HepG2 (cell line): ENCODE data around the gene HPCAL1. TPM values are rescaled to one million over a fixed set of nuclear protein-coding genes. Genes with fewer than 3 reads are reported as not detected.

ENCODE experiments used
- ARHGAP35 ChIP-seq: sonication (generic); formaldehyde crosslinking; IDR thresholded peaks from 2 replicates; pipeline ENCODE4 v1.9.0; 2022; ENCODE audit warnings: mild to moderate bottlenecking, inconsistent platforms, moderate library complexity, missing genetic modification reagents, borderline replicate concordance
- ARNTL ChIP-seq: sonication (generic); formaldehyde crosslinking; IDR thresholded peaks from 2 replicates; pipeline ENCODE4 v1.4.0; 2020; ENCODE audit warnings: mild to moderate bottlenecking, missing genetic modification reagents
- ATF1 ChIP-seq: IDR thresholded peaks from 2 replicates; pipeline ENCODE4 v1.6.1; 2016; ENCODE audit warnings: mild to moderate bottlenecking, control low read depth
- BRD4 ChIP-seq: sonication (generic); formaldehyde crosslinking; IDR thresholded peaks from 2 replicates; pipeline ENCODE4 v1.4.0; 2020; ENCODE audit warnings: missing genetic modification reagents
- EHMT2 ChIP-seq: fragments of 200-600 bp; sonication (generic); IDR thresholded peaks from 2 replicates; pipeline ENCODE4 v1.7.0; 2017; ENCODE audit warnings: antibody characterized with exemption, low read depth, low read length, borderline replicate concordance
- ESRRA ChIP-seq: sonication (generic); formaldehyde crosslinking; IDR thresholded peaks from 2 replicates; pipeline ENCODE4 v1.5.1; 2020; ENCODE audit warnings: mild to moderate bottlenecking, low read depth, missing genetic modification reagents
- ISL2 ChIP-seq: sonication (generic); formaldehyde crosslinking; IDR thresholded peaks from 2 replicates; pipeline ENCODE4 v1.5.0; 2020; ENCODE audit warnings: missing genetic modification reagents
- JUNB ChIP-seq: sonication (generic); formaldehyde crosslinking; IDR thresholded peaks from 2 replicates; pipeline ENCODE4 v1.8.0; 2022; ENCODE audit warnings: missing genetic modification reagents, mild to moderate bottlenecking, borderline replicate concordance
- NFATC3 ChIP-seq: sonication (generic); formaldehyde crosslinking; IDR thresholded peaks from 2 replicates; pipeline ENCODE4 v1.5.1; 2020; ENCODE audit warnings: mild to moderate bottlenecking, missing genetic modification reagents
- NFYC ChIP-seq: IDR thresholded peaks from 2 replicates; pipeline ENCODE4 v1.6.1; 2016; ENCODE audit warnings: missing genetic modification reagents, missing compliant biosample characterization
- REL ChIP-seq: sonication (generic); formaldehyde crosslinking; conservative IDR thresholded peaks from 2 replicates; pipeline ENCODE4 v1.8.0; 2022; ENCODE audit warnings: mild to moderate bottlenecking, missing genetic modification reagents, moderate library complexity
- SAFB2 ChIP-seq: sonication (generic); formaldehyde crosslinking; IDR thresholded peaks from 2 replicates; pipeline ENCODE4 v1.5.1; 2020; ENCODE audit warnings: missing genetic modification reagents, low read depth, mild to moderate bottlenecking, borderline replicate concordance
- SAP130 ChIP-seq: IDR thresholded peaks from 2 replicates; pipeline ENCODE4 v1.6.1; 2016; ENCODE audit warnings: low read depth
- SYNCRIP ChIP-seq: fragments of 200-400 bp; formaldehyde crosslinking; IDR thresholded peaks from 2 replicates; pipeline ENCODE4 v1.6.1; 2018; ENCODE audit warnings: mild to moderate bottlenecking, low read depth, low read length; ENCODE audit not compliant: insufficient read depth
- ZBTB7B ChIP-seq: sonication (generic); formaldehyde crosslinking; IDR thresholded peaks from 2 replicates; pipeline ENCODE4 v1.4.0; 2020; ENCODE audit warnings: missing genetic modification reagents
- ZNF274 ChIP-seq: sonication (generic); formaldehyde crosslinking; IDR thresholded peaks from 2 replicates; pipeline ENCODE4 v1.5.1; 2020; ENCODE audit warnings: mild to moderate bottlenecking, missing genetic modification reagents
- ZNF343 ChIP-seq: sonication (generic); formaldehyde crosslinking; IDR thresholded peaks from 2 replicates; pipeline ENCODE4 v1.4.0; 2020; ENCODE audit warnings: mild to moderate bottlenecking, missing genetic modification reagents
- ZNF550 ChIP-seq: sonication (generic); formaldehyde crosslinking; IDR thresholded peaks from 2 replicates; pipeline ENCODE4 v1.4.0; 2020; ENCODE audit warnings: mild to moderate bottlenecking, missing genetic modification reagents, borderline replicate concordance
- ZNF619 ChIP-seq: sonication (generic); formaldehyde crosslinking; IDR thresholded peaks from 2 replicates; pipeline ENCODE4 v1.4.0; 2020; ENCODE audit warnings: mild to moderate bottlenecking, missing genetic modification reagents
- ZNF644 ChIP-seq: IDR thresholded peaks from 2 replicates; pipeline ENCODE4 v1.6.1; 2016; ENCODE audit warnings: low read depth
- ZNF766 ChIP-seq: sonication (generic); formaldehyde crosslinking; IDR thresholded peaks from 2 replicates; pipeline ENCODE4 v1.5.0; 2020; ENCODE audit warnings: missing genetic modification reagents, borderline replicate concordance
- ZNF777 ChIP-seq: sonication (generic); formaldehyde crosslinking; IDR thresholded peaks from 2 replicates; pipeline ENCODE4 v1.4.0; 2020; ENCODE audit warnings: missing genetic modification reagents
- ZNF839 ChIP-seq: sonication (generic); formaldehyde crosslinking; IDR thresholded peaks from 2 replicates; pipeline ENCODE4 v1.4.0; 2020; ENCODE audit warnings: missing genetic modification reagents, mild to moderate bottlenecking, borderline replicate concordance
- ZNF891 ChIP-seq: sonication (generic); formaldehyde crosslinking; IDR thresholded peaks from 2 replicates; pipeline ENCODE4 v1.5.0; 2020; ENCODE audit warnings: mild to moderate bottlenecking, missing genetic modification reagents
- ZZZ3 ChIP-seq: sonication (generic); formaldehyde crosslinking; IDR thresholded peaks from 2 replicates; pipeline ENCODE4 v1.4.0; 2020; ENCODE audit warnings: missing genetic modification reagents, mild to moderate bottlenecking, borderline replicate concordance
- polyA plus RNA-seq, 8 experiments: library from polyadenylated mRNA; depleted of rRNA in 3 of 8; stranded (reverse) in 7 of 8; unstranded in 1 of 8; fragments of >200 nt; fragmentation: Illumina TruSeq in 4 of 8; extraction: Trizol in 4 of 8; gene quantifications; 2 replicates each; pipeline versions ENCODE4 v1.2.1 to v1.2.3, GENCODE V29; 2011 to 2016; ENCODE audit warnings: low read depth in 4 of 8, missing spikeins in 1 of 8, mixed read lengths in 1 of 8; ENCODE audit not compliant: insufficient read depth in 1 of 8
- total RNA-seq, 5 experiments: library from RNA; depleted of rRNA; stranded (reverse); fragments of >200 nt; fragmentation: Illumina TruSeq; extraction: Trizol; gene quantifications; 2 replicates each; pipeline ENCODE4 v1.2.3, GENCODE V29; 2016; ENCODE audit warnings: low read depth in 1 of 5
- TF ChIP-seq, protein P1 (sequence below): sonication (generic); formaldehyde crosslinking; IDR thresholded peaks from 2 replicates; pipeline ENCODE4 v1.8.0; 2022; ENCODE audit warnings: mild to moderate bottlenecking, missing genetic modification reagents, moderate library complexity
- TF ChIP-seq, protein P2 (sequence below): sonication (generic); formaldehyde crosslinking; IDR thresholded peaks from 2 replicates; pipeline ENCODE4 v1.5.0; 2020; ENCODE audit warnings: missing genetic modification reagents
- TF ChIP-seq, protein P3 (sequence below): sonication (generic); formaldehyde crosslinking; IDR thresholded peaks from 2 replicates; pipeline ENCODE4 v1.8.1; 2023; ENCODE audit warnings: mild to moderate bottlenecking, inconsistent platforms, moderate library complexity, missing genetic modification reagents, borderline replicate concordance
- TF ChIP-seq, protein P4 (sequence below): sonication (generic); formaldehyde crosslinking; IDR thresholded peaks from 2 replicates; pipeline ENCODE4 v1.8.0; 2022; ENCODE audit warnings: low read depth, missing genetic modification reagents

Gene HPCAL1
- total and polyA plus RNA-seq, 2 of the 13 experiments (the other 11 are each of a cell fraction or from before 2014, with no cell fraction given), result 29.5 to 29.9 TPM

DNA sequence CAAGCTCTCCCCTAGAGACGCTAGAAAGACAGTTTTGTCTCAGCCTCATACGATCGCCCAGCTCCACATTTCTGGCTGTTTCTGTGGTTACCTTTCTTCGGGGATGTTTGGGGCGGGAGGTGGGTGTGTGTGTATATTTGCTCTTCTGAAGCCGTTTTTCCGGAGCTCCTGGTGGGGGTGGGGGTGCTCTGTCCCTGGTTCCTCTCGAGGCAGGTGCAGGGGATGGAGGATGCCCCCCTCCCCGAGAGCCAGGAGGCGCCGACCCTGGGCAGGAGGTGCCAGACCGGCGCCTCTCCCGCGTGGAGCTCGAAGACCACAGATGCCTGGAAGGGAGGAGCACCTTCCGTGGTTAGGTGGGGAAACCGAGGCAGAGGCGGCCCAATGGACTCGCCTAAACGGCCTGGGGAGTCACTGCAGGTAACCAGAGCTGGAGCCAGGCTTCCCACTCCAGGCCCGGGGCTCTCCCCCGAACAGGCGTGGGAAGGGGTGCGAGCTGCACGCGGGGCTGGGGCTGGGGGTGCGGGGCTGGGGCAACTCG, 694 bp upstream of the HPCAL1 start (continued):
- TF ChIP-seq ARHGAP35 (CRISPR knock-in tag) (0 out of 2 replicates have a peak, but pooled peaks have one; percentile 2), ZNF550 (no peak), EHMT2 (no peak), ZNF619 (CRISPR knock-in tag) (peak; percentile 90; the same call in 1 of the 2 replicates), ATF1 (CRISPR knock-in tag) (no peak), NFYC (CRISPR knock-in tag) (no peak), ZZZ3 (CRISPR knock-in tag) (no peak; the same call in 1 of the 2 replicates), ZNF644 (CRISPR knock-in tag) (no peak), ARNTL (CRISPR knock-in tag) (peak; percentile 73), ZNF891 (0 out of 2 replicates have a peak, but pooled peaks have one; percentile 10), ZBTB7B (CRISPR knock-in tag) (no peak), SYNCRIP (no peak), ZNF766 (CRISPR knock-in tag) (no peak), SAFB2 (no peak), ZNF777 (CRISPR knock-in tag) (no peak), ZNF839 (CRISPR knock-in tag) (no peak), NFATC3 (CRISPR knock-in tag) (peak; percentile 50; the same call in 1 of the 2 replicates), ISL2 (no peak), BRD4 (no peak), SAP130 (CRISPR knock-in tag) (peak; percentile 41; the same call in 1 of the 2 replicates), ZNF343 (CRISPR knock-in tag) (no peak; the same call in 1 of the 2 replicates), REL (CRISPR knock-in tag) (no peak), JUNB (CRISPR knock-in tag) (no peak), ESRRA (CRISPR knock-in tag) (no peak), ZNF274 (CRISPR knock-in tag) (peak; percentile 48)
- TF ChIP-seq, protein P1, sequence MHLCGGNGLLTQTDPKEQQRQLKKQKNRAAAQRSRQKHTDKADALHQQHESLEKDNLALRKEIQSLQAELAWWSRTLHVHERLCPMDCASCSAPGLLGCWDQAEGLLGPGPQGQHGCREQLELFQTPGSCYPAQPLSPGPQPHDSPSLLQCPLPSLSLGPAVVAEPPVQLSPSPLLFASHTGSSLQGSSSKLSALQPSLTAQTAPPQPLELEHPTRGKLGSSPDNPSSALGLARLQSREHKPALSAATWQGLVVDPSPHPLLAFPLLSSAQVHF, result no peak
- TF ChIP-seq, protein P2, sequence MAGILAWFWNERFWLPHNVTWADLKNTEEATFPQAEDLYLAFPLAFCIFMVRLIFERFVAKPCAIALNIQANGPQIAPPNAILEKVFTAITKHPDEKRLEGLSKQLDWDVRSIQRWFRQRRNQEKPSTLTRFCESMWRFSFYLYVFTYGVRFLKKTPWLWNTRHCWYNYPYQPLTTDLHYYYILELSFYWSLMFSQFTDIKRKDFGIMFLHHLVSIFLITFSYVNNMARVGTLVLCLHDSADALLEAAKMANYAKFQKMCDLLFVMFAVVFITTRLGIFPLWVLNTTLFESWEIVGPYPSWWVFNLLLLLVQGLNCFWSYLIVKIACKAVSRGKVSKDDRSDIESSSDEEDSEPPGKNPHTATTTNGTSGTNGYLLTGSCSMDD (CRISPR knock-in tag), result no peak
- TF ChIP-seq, protein P3, sequence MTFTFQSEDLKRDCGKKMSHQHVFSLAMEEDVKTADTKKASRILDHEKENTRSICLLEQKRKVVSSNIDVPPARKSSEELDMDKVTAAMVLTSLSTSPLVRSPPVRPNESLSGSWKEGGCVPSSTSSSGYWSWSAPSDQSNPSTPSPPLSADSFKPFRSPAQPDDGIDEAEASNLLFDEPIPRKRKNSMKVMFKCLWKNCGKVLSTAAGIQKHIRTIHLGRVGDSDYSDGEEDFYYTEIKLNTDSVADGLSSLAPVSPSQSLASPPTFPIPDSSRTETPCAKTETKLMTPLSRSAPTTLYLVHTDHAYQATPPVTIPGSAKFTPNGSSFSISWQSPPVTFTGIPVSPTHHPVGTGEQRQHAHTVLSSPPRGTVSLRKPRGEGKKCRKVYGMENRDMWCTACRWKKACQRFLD, result no peak; the same call in 1 of the 2 replicates
- TF ChIP-seq, protein P4, sequence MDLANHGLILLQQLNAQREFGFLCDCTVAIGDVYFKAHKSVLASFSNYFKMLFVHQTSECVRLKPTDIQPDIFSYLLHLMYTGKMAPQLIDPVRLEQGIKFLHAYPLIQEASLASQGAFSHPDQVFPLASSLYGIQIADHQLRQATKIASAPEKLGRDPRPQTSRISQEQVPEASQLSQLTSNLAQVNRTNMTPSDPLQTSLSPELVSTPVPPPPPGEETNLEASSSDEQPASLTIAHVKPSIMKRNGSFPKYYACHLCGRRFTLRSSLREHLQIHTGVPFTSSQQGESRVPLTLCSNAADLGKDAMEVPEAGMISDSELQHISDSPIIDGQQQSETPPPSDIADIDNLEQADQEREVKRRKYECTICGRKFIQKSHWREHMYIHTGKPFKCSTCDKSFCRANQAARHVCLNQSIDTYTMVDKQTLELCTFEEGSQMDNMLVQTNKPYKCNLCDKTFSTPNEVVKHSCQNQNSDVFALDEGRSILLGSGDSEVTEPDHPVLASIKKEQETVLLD (CRISPR knock-in tag), result no peak
